DMS153 (cell line): Measurements from ENCODE around the gene ADARB2.
"Not testable (repeated sequence)": the region's sequence is repeated elsewhere in the genome, so short reads cannot be mapped to it uniquely, and the experiment has no call there.

Experiments
- DNase-seq: peaks from one replicate; lab custom pipeline; 2025; lab: John Stamatoyannopoulos, UW

Gene ADARB2

GRCh38 chr10:1409392-1409791 is 327.9 kb downstream of the ADARB2 start:
- DNase-seq, result no peak

GRCh38 chr10:1408651-1409367 is 328.5 kb downstream of the ADARB2 start:
- DNase-seq, result no peak

GRCh38 chr10:1406967-1407945 is 330.1 kb downstream of the ADARB2 start:
- no peak for DNase-seq

- no peak for DNase-seq
Measured at GRCh38 chr10:1406132-1406966, 331.0 kb downstream of the ADARB2 start.

- no peak for DNase-seq
Measured at GRCh38 chr10:1404323-1405260, 332.7 kb downstream of the ADARB2 start.

GRCh38 chr10:1403508-1404322 is 333.6 kb downstream of the ADARB2 start:
- DNase-seq, result no peak

DNA sequence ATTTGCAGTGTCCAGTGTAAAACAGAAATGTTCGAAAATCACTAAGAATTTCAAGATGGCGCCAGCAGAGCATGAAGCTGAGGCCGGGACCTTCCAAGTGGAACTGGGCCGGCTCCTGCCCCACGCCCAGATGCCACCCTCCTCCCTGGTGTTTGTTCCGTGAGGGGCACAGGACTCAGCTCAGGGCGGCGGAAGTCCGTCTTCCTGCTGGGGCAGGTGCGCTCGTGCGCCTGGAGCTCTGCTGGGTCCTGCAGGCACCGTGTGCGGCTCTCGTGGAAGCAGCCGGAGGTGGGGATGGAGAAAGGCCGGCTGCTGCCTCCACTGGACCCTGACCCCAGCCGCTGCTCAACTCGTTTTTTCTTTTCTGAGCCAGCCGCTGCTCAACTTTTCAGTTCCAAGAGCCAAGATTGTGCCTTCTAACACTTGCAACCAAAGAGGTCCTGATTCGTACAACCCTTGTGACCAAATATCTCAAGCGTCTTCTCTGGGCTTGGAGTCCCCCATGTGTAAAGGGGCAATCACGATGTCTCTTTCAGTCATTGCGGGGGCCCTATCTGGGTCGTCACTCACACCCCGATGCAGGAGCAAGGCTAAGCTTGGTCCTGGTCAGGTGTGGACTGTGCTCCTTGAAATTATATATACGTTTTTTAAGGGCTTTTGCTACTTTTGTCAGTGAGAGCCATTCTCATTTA is 334.4 kb downstream of the ADARB2 start:
- no peak for DNase-seq

DNA sequence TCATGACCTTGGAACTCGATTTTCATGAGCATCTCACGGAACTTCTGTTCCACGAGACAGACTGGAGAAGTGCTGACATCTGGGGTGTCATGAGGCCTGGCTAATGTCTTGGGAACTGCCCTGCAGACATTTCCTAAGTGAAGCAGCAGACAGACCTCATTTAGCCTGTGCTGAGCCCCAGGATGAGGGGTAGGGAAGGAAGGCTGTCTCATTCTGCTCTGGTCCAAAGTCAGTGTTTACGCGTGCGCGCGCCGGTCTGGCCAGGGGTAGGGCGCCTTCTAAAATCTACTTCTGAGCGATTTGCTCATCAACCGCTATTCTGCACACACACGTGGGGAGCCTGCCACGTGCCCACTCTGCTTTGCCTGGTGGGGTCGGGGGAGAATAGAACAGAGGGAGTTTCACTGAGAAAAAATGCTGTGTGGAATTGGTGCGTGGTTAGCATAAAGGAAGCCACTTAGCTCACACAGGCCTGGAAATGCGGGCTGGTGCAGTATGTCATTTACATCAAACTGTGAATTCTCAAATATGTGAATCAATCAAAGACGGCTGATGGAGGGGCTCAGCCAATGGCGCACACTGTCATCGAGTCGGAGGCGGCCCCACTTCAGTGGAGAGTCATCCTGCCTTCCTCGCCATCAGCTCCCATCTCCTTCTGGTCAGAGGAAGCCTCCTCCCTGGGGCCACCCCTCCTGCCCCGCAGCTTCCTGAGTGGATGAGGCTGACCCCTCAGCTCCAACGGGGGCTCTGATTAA is 335.1 kb downstream of the ADARB2 start:
- no peak for DNase-seq

- DNase-seq, result no peak
Measured at GRCh38 chr10:1401071-1401965, 336.0 kb downstream of the ADARB2 start.

- no peak for DNase-seq
Measured at GRCh38 chr10:1400101-1401070, 336.9 kb downstream of the ADARB2 start.

DNA sequence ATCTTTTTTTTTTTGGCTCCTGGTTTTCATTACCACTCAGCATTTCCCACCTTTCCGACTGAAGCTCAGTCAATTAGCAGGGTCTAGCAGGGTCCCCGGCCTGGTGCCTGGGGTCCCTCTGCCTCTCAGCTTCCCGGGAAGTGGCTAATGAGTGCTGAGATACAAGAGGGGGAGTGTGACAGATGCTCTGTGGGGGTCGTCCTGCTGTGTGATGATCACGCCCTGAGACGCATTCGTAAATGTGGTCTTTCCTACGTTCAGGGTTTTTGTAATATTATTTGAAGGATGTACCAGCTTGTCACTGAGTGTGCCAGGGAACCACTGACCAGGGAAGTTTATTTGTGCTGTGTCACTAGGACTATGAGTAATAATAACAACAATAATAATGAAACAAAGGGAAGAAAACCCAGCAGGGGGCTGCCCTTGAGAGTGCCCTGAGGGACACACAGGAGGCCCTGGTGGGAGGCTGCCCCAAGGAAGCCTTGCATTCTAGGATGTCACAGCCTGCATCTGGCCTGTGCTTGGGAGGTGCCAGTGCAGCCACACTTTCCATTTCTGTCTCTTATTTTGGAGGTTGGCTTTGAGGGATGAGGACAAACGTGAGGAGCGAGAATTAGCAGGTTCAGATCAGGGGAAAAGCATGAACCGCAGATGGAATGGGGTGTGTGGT is 337.8 kb downstream of the ADARB2 start:
- DNase-seq, result no peak

DNA sequence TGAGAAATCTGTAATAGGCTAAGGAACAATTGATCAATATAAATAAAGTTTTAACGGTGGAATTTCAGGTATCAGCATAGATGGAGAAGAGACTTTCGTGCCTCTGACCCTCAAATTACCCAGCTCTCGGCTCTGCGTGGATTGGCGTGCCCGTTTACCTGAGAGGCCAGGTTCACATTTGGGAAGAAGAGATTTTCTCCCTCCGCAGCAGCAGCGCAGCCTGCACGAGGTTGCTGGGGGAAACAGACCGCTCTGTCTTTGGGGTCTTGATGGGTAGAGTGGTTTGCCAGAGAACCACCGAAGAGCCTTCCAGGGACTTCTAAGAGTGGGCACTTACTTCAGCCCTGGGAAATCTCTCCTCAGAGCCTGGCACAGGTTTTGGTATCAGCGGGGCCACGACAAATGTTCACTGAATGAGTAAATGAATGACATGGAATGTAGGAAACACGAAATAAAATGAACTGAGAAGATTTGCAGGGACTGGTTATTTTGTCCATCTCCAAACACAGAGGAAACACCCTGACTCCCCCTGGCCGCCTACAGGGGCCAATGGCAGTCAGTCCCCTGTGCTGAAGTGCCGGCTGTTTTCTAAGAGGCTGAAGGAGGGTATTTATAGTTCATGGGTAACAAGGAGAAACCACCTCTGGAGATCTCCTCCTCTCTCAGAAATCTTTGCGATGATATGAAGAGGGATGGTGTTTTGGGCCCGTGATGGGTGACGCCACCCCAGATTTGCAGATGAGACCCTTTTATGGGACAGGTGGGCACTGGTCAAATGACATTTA is 338.5 kb downstream of the ADARB2 start:
- DNase-seq, result no peak

- DNase-seq, result not testable (repeated sequence)
Measured at GRCh38 chr10:1398116-1398515, 339.2 kb downstream of the ADARB2 start.

DNA sequence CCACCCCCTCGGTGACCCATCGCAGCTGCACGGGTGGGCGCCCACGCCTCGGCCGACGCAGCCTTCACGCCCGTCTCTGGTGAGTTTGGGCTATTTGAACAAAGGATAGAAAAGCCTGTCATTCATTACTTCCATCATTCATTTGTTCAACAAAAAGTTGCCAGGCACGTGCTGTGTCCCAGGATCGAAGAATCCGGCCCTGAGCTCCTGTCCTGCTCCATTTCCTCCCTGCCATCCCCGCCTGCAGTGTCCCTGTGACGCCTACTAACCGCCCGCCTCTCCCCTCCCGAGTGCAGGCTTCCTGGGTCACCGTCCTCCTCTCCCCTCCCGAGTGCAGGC is 341.1 kb downstream of the ADARB2 start:
- DNase-seq, result no peak
